ENCODE results near the gene HIBADH.

DNA sequence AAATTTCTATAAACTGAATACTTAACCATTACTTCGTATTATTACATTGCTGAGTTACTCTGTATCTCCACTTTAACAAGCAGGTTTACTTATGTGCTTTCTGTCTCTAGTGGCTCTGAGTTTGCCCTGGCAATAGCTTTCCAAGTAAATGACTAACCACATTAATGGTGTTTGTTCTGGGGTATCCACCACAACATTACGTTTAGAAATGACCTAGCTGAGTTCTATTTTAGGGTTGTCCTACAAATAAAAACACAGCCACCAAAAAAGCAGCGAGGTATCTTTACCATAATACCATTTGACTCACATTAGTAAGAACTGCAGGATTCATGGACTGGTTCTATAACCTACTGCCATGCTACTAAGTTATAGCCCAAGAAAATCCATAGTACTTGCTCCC lies 83.1 kb downstream of the HIBADH start:
- TF ChIP-seq, protein P1, sequence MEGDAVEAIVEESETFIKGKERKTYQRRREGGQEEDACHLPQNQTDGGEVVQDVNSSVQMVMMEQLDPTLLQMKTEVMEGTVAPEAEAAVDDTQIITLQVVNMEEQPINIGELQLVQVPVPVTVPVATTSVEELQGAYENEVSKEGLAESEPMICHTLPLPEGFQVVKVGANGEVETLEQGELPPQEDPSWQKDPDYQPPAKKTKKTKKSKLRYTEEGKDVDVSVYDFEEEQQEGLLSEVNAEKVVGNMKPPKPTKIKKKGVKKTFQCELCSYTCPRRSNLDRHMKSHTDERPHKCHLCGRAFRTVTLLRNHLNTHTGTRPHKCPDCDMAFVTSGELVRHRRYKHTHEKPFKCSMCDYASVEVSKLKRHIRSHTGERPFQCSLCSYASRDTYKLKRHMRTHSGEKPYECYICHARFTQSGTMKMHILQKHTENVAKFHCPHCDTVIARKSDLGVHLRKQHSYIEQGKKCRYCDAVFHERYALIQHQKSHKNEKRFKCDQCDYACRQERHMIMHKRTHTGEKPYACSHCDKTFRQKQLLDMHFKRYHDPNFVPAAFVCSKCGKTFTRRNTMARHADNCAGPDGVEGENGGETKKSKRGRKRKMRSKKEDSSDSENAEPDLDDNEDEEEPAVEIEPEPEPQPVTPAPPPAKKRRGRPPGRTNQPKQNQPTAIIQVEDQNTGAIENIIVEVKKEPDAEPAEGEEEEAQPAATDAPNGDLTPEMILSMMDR (IDR thresholded peaks at IDR 0.05) = no peak
- TF ChIP-seq POLR2A (IDR thresholded peaks at IDR 0.05) = no peak
